Esophagus squamous epithelium (tissue), 4 donors: ENCODE measurements around the gene HMCN1.

Experiments
- POLR2A ChIP-seq, 4 donors: fragments of 450-650 bp; IDR thresholded peaks; one replicate each; pipeline ENCODE4 v1.6.1; 2017; ENCODE audit warnings: antibody characterized with exemption in 4 of 4, mild to moderate bottlenecking in 4 of 4, moderate library complexity in 3 of 4
- TF ChIP-seq, protein P1 (sequence below), 6 experiments: fragments of 450-650 bp in 4 of 6; fragments of 200-600 bp in 2 of 6; sonication (generic) in 2 of 6; IDR thresholded peaks; one replicate each; pipeline ENCODE4 v1.5.1; 2016 to 2019; ENCODE audit warnings: antibody characterized with exemption in 6 of 6, mild to moderate bottlenecking in 4 of 6, moderate library complexity in 4 of 6

DNA sequence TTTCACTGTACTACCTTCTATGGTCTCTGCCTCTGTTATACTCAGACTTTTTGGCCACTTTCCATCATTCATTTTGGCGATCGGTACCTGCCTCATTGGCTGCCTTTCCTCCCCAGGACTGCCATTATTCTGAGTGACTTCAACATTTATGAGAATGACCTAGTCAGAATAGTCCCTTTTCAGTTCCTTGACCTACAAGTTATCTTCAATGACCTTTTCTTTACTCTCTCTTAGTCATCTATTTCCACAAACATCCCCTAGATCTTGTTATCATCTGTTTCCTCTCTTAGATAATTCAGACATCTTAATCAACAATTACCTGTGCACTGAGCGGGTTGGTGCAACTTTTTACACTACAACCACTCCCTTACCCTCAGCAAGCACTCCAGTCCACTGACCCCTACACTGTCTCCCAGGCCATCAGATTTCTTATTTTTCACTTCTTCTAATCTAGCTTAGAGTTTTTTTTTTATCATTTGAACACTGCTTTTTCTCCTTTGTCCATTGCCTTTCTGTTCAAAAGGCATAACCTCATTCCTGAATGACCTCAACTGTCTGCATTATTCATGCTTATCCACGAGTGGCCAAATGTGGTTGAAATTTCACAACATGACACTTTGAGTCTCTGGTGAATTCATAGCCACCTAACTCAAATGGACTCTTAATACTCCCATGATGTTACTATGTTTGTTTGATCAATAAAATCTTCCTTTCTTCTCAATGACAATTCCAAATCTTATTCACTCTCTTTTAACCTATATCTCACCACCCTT lies 112.7 kb downstream of the HMCN1 start:
- TF ChIP-seq, protein P1, sequence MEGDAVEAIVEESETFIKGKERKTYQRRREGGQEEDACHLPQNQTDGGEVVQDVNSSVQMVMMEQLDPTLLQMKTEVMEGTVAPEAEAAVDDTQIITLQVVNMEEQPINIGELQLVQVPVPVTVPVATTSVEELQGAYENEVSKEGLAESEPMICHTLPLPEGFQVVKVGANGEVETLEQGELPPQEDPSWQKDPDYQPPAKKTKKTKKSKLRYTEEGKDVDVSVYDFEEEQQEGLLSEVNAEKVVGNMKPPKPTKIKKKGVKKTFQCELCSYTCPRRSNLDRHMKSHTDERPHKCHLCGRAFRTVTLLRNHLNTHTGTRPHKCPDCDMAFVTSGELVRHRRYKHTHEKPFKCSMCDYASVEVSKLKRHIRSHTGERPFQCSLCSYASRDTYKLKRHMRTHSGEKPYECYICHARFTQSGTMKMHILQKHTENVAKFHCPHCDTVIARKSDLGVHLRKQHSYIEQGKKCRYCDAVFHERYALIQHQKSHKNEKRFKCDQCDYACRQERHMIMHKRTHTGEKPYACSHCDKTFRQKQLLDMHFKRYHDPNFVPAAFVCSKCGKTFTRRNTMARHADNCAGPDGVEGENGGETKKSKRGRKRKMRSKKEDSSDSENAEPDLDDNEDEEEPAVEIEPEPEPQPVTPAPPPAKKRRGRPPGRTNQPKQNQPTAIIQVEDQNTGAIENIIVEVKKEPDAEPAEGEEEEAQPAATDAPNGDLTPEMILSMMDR (IDR thresholded peaks at IDR 0.05), result no peak
- TF ChIP-seq POLR2A (IDR thresholded peaks at IDR 0.05), result no peak
